Adrenal gland (tissue), 5 donors: Measurements from ENCODE around the gene NME4.

Experiments used
- POLR2A ChIP-seq, 2 donors: fragments of 450-650 bp; IDR thresholded peaks; one replicate each; pipeline ENCODE4 v1.6.1; 2017; ENCODE audit warnings: antibody characterized with exemption in 2 of 2, mild to moderate bottlenecking in 2 of 2, moderate library complexity in 1 of 2
- TF ChIP-seq, protein P1 (sequence below), 6 experiments: fragments of 450-650 bp in 4 of 6; fragments of 200-600 bp in 2 of 6; sonication (generic) in 1 of 6; IDR thresholded peaks; 1 replicate in 5 of 6; 2 replicates in 1 of 6; pipeline versions ENCODE4 v1.5.1 to v1.8.0; 2016 to 2021; ENCODE audit warnings: antibody characterized with exemption in 6 of 6, mild to moderate bottlenecking in 2 of 6, moderate library complexity in 1 of 6
- donor health status: DM: no; HTN: no; CAD: no.

GRCh38 chr16:401468-402348, 4.7 kb downstream of the NME4 start, which contains the start of gene DECR2:
- TF ChIP-seq POLR2A (IDR thresholded peaks at IDR 0.05), result peak; percentile 55 to 84
- TF ChIP-seq, protein P1, sequence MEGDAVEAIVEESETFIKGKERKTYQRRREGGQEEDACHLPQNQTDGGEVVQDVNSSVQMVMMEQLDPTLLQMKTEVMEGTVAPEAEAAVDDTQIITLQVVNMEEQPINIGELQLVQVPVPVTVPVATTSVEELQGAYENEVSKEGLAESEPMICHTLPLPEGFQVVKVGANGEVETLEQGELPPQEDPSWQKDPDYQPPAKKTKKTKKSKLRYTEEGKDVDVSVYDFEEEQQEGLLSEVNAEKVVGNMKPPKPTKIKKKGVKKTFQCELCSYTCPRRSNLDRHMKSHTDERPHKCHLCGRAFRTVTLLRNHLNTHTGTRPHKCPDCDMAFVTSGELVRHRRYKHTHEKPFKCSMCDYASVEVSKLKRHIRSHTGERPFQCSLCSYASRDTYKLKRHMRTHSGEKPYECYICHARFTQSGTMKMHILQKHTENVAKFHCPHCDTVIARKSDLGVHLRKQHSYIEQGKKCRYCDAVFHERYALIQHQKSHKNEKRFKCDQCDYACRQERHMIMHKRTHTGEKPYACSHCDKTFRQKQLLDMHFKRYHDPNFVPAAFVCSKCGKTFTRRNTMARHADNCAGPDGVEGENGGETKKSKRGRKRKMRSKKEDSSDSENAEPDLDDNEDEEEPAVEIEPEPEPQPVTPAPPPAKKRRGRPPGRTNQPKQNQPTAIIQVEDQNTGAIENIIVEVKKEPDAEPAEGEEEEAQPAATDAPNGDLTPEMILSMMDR (IDR thresholded peaks at IDR 0.05), result peak in 2 of 6 experiments; percentile 31 to 35
